ENCODE results near the gene AQP12B. TPM values are rescaled to one million over a fixed set of nuclear protein-coding genes. Genes with fewer than 3 reads are reported as not detected.

Gene AQP12B
- total and polyA plus RNA-seq, 10 of the 15 experiments (the other 5 are each of a cell fraction or from before 2014, with no cell fraction given): not detected

GRCh38 chr2:240632306-240632721, 50.4 kb downstream of the AQP12B start:
- TF ChIP-seq BRCA1 (IDR thresholded peaks at IDR 0.05; ENCODE audit: low read depth, low read length) (no peak), TCF7 (IDR thresholded peaks at IDR 0.05; ENCODE audit: borderline replicate concordance) (no peak), SPI1 (IDR thresholded peaks at IDR 0.05; ENCODE audit: borderline replicate concordance, insufficient read depth, low read depth, low read length) (no peak), RCOR1 (conservative IDR thresholded peaks at IDR 0.05; ENCODE audit: low read depth, low read length) (no peak), NKRF (conservative IDR thresholded peaks at IDR 0.05) (no peak), ETV6 (conservative IDR thresholded peaks at IDR 0.05 in 1 of 2, IDR thresholded peaks at IDR 0.05 in 1 of 2; ENCODE audit: borderline replicate concordance in 1 of 2, low read depth in 1 of 2) (no peak)
- Histone ChIP-seq H3K36me3 (ENCODE audit: control insufficient read depth in 2 of 2, insufficient read depth in 2 of 2, low read length in 1 of 2) (no peaks in the 10 kb centered on the region), H3K27ac (ENCODE audit: control insufficient read depth, insufficient read depth) (no peak overlapping the region), H4K20me1 (ENCODE audit: control insufficient read depth, insufficient read depth) (no peaks in the 10 kb centered on the region), H3K4me3 (no peak overlapping the region), H2AFZ (ENCODE audit: control insufficient read depth, low read depth, low read length) (no peak overlapping the region), H3K79me2 (ENCODE audit: control insufficient read depth, insufficient read depth, low read length) (no peaks in the 10 kb centered on the region), H3K4me1 (ENCODE audit: control insufficient read depth, insufficient read depth, low read length) (no peaks in the 10 kb centered on the region), H3K9ac (ENCODE audit: control insufficient read depth, insufficient read depth, low read length) (no peak overlapping the region), H3K9me3 (replicated peaks; ENCODE audit: control insufficient read depth, insufficient read depth, low read length) (peaks cover 2% of the 10 kb centered on the region; the same call in 1 of the 3 replicates), H3K4me2 (ENCODE audit: control insufficient read depth, insufficient read depth) (no peak overlapping the region), H3K27me3 (replicated peaks in 1 of 2; ENCODE audit: control insufficient read depth in 2 of 2, insufficient read depth in 2 of 2, low read length in 1 of 2) (no peaks in the 10 kb centered on the region)
- intact Hi-C loops (cut with micrococcal nuclease; ENCODE audit: unreplicated experiment): no loop called here
- BruUV-seq (replicated peaks): no TSS peak
- POLR2A ChIA-PET: no interaction called here
- CTCF ChIA-PET: no interaction called here
- SMC1A ChIA-PET (ENCODE audit: uncharacterized antibody, unreplicated experiment): no interaction called here
- FAIRE-seq: no peak
- no peak for ATAC-seq
- in situ Hi-C loops (cut with MboI): no loop called here
- 89% methylated on average over 1 of the region's 1 CpG for WGBS (ENCODE audit: insufficient coverage, insufficient replicate concordance, low lambda C conversion rate, missing lambda C conversion rate)
- no peak for DNase-seq (ENCODE audit: low read depth, low spot score)
- RAD21 ChIA-PET (ENCODE audit: unreplicated experiment): no interaction called here
